8988T (cell line): ENCODE results near the gene TMEM45A.
"Not testable (repeated sequence)": the region's sequence is repeated elsewhere in the genome, so short reads cannot be mapped to it uniquely, and the experiment has no call there.

Source experiments
- DNase-seq: peaks from one replicate; pipeline ENCODE4 v3.0.0; 2011

The TMEM45A gene

DNA sequence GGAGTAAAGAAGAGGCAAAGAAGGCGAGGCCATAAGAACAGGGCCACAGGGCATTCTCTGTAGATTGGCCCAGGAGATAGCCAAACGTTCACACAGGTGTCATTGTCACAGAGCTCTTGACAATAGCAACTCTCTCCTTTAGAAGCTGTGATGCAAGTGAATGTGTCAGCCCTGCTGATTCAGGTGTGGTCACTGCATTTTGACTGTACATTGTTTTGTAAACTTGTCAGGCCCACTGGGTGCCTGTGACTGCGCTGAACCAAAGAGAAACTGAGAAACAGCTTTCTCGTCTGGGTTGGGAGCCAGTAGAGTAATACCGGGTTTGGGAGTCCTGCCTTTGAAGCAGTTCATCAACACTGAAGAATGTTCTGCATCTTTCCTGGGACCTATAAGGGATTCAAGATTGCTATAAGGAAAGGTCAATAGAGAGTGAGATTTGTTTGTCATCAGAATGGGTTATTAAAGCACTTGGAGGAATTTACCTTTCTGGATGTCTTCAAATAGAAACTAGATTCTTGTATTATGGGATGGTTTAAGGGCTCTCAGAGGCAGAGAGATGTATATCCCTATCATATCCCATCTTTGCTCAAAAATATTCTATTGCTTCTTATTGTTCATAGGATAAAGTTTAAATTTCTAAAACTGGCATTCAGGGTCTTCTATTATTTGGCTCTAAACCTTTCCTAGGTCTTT, 45.4 kb downstream of the TMEM45A start:
- DNase-seq, result no peak

- no peak for DNase-seq
Measured at GRCh38 chr3:100538339-100538706, 45.9 kb downstream of the TMEM45A start.

DNA sequence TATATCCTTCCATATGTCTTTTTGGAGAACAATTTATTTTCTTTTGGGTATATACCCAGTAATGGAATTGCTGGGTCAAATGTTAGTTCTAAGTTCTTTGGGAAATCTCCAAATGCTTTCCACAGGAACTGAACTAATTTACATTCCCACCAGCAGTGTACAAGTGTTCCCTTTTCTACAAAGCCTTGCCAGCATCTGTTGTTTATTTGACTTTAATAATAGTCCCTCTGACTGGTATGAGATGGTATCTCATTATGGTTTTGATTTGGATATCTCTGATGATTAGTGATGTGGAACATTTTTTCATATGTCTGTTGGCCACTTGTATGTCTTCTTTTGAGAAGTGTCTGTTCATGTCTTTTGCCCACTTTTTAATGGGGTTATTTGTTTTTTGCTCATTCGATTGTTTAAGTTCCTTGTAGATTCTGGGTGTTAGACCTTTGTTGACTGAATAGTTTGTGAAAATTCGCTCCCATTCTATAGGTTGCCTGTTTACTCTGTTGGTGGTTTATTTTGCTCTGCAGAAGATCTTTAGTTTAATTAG, 48.4 kb downstream of the TMEM45A start:
- DNase-seq, result no peak

- DNase-seq, result not testable (repeated sequence)
Measured at GRCh38 chr3:100541428-100541827, 49.0 kb downstream of the TMEM45A start.

DNA sequence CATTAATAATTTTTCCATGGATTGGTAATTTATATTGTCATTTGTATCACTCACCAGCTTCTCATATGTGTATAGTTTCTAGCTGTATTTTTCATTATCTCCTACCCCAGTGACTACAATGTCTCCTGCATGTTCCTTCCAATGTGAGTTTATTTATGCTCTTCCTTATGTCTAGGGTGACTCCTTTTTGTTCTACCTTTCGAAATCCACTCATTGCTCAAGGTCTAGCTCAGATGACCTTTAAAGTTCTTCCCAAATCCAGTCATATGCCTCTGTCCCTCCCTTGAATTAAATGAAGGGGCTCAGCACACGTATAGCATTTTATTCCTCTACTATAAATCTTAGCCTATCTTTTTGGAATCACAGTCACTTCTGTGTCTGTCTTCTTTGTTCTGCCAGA, 53.0 kb downstream of the TMEM45A start:
- DNase-seq, result no peak

DNA sequence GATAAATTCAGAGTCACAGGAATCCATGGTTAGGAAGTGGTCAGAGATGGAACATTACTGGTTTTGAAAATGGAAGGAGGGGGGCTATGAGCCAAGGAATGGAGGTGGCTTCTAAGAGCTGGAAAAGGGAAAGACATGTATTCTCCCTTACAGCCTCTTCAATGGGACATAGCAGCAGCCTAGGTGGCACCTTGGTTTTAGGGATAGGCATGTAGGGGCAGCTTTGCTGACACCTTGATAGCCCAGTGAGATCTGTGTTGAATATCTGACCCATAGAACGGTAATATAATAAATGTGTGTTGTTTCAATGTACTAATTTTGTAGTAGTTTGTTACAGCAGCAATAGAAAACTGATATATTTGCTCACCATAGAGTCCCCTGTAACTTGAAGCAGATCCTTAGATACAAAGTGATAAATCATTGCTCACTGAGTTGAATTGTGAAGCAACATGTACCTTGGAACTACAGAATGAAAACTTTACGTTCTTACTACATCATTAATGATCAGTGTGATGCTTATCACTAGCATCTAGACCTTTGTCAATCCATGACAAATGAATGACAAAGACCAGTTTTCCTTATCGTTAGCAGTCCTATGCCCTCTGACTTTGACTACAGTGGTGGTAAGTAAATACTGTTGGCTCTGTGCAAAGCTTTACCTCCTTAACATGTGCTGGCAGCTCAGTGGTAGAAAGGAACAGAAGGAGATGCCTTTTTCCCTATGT, 53.8 kb downstream of the TMEM45A start:
- no peak for DNase-seq

GRCh38 chr3:100548053-100548452, 55.6 kb downstream of the TMEM45A start:
- no peak for DNase-seq

DNA sequence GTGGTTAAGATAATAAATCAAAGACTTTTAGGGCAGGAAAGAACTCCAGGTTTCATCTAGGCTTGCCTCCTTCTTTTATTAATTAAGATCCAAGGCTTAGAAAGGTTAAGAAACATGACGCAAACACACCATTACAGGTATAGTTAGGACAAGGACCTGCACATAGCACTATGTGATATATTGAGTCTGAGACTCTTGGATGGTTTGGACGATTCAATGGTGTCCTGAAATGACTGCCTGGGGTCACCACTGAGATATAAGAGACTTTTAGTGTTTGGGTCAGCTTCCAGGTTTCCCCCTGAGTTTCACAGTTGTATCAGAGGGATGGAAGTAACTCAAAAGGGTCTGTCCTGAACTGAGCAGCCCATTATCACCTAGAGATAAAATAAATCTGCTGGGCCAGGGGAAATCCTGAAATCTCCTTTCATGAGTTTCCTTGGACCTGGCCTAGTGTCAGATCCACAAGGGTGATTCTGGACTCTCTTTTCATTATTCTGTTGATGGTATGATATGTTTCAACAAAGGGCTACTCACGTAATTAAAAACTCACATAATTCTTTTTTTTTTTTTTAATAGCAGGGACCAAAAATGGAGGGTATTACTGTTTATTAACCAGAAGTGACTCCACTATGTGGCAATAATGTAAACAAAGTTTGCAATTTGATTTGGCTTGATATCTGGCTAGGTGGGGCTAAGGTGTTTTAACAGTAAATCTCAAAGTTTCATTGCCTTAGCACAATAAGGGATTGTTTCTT, 61.4 kb downstream of the TMEM45A start:
- DNase-seq, result no peak

DNA sequence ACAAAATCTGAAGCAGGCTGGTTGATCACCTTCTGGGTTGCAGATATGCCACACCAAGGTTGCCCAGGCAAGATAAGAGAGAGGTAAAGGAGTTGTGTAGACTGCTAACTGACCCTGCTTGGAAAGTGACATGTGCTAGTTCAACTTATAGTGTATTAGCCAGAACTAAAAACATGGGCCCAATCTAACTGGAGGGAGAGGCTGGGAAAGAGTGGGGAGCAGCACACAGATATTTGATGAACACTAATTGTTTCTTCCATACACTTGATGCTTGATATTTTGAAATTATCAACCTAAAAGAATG, 61.9 kb downstream of the TMEM45A start:
- no peak for DNase-seq

DNA sequence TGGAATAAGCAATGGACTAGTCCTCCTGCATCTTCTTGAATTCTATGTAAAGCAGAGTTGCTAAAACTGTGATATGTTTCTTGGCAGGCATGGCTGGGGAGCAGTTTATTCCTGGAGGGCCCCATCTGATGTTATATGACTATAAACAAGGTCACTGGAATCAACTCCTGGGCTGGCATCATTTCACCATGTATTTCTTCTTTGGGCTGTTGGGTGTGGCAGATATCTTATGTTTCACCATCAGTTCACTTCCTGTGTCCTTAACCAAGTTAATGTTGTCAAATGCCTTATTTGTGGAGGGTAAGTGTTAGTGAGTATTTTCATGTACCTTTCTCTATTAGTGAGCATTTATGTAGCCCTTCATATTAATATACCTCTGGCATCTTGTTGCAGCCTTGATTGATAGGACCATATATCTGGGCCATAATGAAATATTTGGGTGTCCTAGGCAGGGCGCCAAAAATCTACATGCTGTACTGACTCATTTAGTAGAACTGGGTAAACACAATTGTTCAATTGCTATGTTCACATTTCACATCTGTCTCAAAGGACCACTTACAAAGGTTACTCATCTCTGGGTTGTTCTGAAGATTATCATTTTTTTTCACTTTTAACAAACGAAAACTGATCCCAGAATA, 64.4 kb downstream of the TMEM45A start:
- no peak for DNase-seq

- no peak for DNase-seq
Measured at GRCh38 chr3:100558233-100558632, 65.8 kb downstream of the TMEM45A start.

- DNase-seq, result no peak
Measured at GRCh38 chr3:100560426-100560825, 68.0 kb downstream of the TMEM45A start.

- no peak for DNase-seq
Measured at GRCh38 chr3:100561459-100562158, 69.2 kb downstream of the TMEM45A start.

- no peak for DNase-seq
Measured at GRCh38 chr3:100562224-100562857, 69.9 kb downstream of the TMEM45A start.

- DNase-seq, result no peak
Measured at GRCh38 chr3:100563228-100563627, 70.8 kb downstream of the TMEM45A start.

DNA sequence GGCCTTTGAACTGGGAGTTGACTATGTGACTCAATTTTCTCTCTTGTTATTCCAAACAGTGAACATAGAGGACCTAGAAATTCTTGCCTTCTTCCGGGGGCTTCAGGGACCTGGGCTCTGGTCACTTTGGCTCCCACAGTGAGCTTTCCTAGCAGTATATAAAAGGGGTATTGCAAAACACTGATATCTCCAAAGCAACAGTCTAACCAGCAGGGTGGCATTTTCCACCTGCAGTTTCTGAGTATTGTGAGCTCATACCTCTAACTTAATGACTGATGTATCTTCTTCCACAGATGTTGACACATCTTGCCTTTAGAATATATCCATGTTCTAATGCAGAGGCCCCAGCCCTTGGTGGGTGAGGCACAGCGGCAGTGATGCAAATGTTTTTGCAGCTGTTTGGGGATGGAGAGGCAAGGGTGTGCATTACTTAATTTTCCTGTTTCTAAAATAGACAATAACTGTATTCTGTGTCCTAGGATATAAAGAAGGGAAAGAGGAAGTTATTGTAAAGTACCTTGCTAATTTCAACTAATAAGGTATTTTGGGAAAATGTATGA, 71.3 kb downstream of the TMEM45A start:
- DNase-seq, result no peak

DNA sequence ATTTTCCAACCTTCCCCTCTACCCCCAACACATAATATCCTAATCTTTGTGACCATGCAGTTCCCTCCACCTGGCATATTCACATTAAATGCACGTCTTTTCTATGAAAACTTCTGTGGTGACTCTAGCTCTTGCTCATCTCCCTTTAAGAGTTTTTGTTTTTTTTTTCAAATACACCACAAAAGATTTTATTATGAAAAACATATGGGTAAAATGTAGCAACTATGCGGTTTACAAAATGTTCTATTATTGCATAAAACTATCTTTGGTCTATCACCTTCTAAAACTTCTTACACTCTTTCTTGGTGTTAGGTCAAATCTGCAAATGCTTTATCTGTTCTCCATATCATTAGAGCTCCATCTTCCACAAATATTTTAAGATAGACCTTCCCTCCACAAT, 78.4 kb downstream of the TMEM45A start:
- no peak for DNase-seq

DNA sequence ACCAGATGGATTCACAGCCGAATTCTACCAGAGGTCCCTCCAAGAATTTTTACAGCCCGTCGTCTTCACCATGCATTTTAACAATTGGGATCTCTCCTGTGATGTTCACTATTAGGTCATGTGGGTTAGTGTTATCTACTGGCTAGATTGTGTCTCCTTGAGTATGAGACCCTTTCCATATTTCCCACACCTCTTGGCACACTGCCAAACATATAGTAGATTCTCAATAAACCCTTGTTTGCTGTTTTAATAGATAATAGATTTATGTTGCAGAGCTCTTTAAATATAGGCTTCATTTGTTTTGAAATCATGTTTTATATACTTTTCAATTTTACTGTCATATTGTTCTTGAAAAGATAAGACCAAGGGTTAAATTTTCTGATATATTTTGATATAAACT, 82.1 kb downstream of the TMEM45A start:
- DNase-seq, result no peak

- DNase-seq, result no peak
Measured at GRCh38 chr3:100575704-100576103, 83.3 kb downstream of the TMEM45A start.

DNA sequence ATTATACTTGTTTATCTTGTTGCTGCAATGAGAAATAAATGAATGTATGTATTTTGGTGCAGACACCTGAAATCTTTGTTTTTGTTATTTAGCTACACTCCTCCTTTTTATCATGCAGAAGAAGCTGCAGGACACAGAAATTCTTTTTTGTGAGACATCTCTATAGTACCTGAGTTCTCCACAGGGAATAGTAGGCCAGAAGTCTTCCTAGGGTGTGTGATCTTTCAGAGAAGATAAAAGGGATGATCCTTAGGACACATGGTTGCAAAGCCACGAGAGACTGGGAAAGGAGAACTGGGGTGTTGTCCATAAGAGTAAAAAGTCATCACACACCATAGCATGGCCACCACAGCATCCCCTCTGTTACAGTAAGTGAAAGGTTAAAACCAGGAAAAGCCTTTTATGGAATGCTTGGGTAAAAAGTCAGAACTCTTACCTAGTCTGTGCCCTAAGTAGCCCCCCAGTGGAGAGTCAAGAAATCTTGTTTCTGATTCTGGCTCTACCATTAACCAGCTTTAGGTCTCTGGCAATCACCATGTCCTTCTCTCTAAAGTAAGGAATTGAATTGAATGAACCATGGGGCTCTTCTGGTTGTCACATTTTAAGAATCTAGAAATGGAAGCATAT, 85.1 kb downstream of the TMEM45A start:
- no peak for DNase-seq

DNA sequence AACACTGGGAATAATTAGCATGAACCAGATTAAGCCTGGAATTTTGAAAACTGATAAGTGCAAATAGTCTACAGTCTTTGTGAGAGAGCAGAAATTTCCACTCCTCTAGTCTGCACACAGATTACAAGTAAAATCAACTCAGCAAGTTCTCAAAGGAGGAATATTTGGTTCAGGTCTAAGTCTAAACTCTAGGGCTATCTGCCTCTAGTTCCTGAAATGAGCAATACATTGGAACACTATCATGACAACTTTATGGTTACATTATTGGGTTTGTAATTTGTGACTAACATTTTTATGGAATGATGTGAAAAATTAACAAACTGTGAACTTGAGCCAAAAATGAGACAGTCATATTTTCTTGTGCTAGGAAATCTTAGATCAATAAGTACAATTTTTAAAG, 86.2 kb downstream of the TMEM45A start:
- no peak for DNase-seq
